Stimulated activated CD8-positive, alpha-beta memory T cell treated with anti-CD3 and anti-CD28 coated beads, Interleukin-7, amount 100 ng/mL, for 48 hours (primary cell): Measurements from ENCODE around the gene CHST6.
"Not testable (repeated sequence)": the region's sequence is repeated elsewhere in the genome, so short reads cannot be mapped to it uniquely, and the experiment has no call there.

Experiments
- DNase-seq, 2 donors: peaks; one replicate each; pipeline ENCODE4 v3.0.0-alpha.2; 2020; ENCODE audit warnings: low read depth in 1 of 2; ENCODE audit errors: extremely low read depth in 1 of 2

Gene CHST6

GRCh38 chr16:75452464-75453190, 42.6 kb downstream of the CHST6 start:
- DNase-seq: no peak

GRCh38 chr16:75446416-75446815, 48.8 kb downstream of the CHST6 start:
- DNase-seq: no peak

GRCh38 chr16:75445298-75445697, 49.9 kb downstream of the CHST6 start:
- no peak for DNase-seq

- no peak for DNase-seq
These were observed 51.9 kb downstream of the CHST6 start for GRCh38 chr16:75443298-75443697.

- DNase-seq: no peak
These were observed 61.4 kb downstream of the CHST6 start for GRCh38 chr16:75433732-75434413.

GRCh38 chr16:75432828-75433731, 62.2 kb downstream of the CHST6 start, which contains the start of gene CFDP1:
Gene CFDP1 (minus strand): TSS chr16:75433503. CDS start chr16:75433352, 151 bp downstream.
- DNase-seq: peak; percentile 89 to 94

- DNase-seq: no peak
These were observed 65.4 kb downstream of the CHST6 start for GRCh38 chr16:75429621-75430403.

GRCh38 chr16:75426524-75426923, 68.7 kb downstream of the CHST6 start:
- DNase-seq: not testable (repeated sequence)

GRCh38 chr16:75424105-75424762, 71.0 kb downstream of the CHST6 start:
- not testable (repeated sequence) for DNase-seq

- DNase-seq: no peak
These were observed 71.5 kb downstream of the CHST6 start for GRCh38 chr16:75423723-75424104.
